ENCODE measurements around the gene OR10G3. TPM values are rescaled to one million over a fixed set of nuclear protein-coding genes. Genes with fewer than 3 reads are reported as not detected.

Gene OR10G3
- total and polyA plus RNA-seq, 2 of the 13 experiments (the other 11 are each of a cell fraction or from before 2014, with no cell fraction given) = not detected

GRCh38 chr14:21525962-21526671 lies 53.8 kb downstream of the OR10G3 start, which contains the start of gene SALL2 (continued):
- TF ChIP-seq TEF (CRISPR knock-in tag; IDR thresholded peaks at IDR 0.05) = no peak
- TF ChIP-seq FOXA1 (IDR thresholded peaks at IDR 0.05) = no peak
- TF ChIP-seq FOXA1 (CRISPR knock-in tag; IDR thresholded peaks at IDR 0.05) = no peak
- TF ChIP-seq PRPF4 (IDR thresholded peaks at IDR 0.05; ENCODE audit: low read depth, low read length, poor library complexity, severe bottlenecking) = peak; percentile 97
- no peak for TF ChIP-seq CCAR2 (optimal IDR thresholded peaks at IDR 0.05; ENCODE audit: low read depth, low read length)
- peak; percentile 58; the same call in 1 of the 2 replicates for TF ChIP-seq ZNF292 (CRISPR knock-in tag; IDR thresholded peaks at IDR 0.05; ENCODE audit: borderline replicate concordance, low read depth)
- no peak for TF ChIP-seq ZNF143 (CRISPR knock-in tag; IDR thresholded peaks at IDR 0.05)
- peak; percentile 16; the same call in 1 of the 2 replicates for TF ChIP-seq ZNF274 (CRISPR knock-in tag; IDR thresholded peaks at IDR 0.05)
- TF ChIP-seq HNRNPLL (IDR thresholded peaks at IDR 0.05; ENCODE audit: low read depth, low read length, poor library complexity, severe bottlenecking) = peak; percentile 54
- TF ChIP-seq TARDBP (CRISPR knock-in tag; IDR thresholded peaks at IDR 0.05) = no peak
- TF ChIP-seq ZNF672 (CRISPR knock-in tag; IDR thresholded peaks at IDR 0.05) = no peak
- TF ChIP-seq KDM1A (CRISPR knock-in tag; IDR thresholded peaks at IDR 0.05) = no peak
- TF ChIP-seq ZNF253 (CRISPR knock-in tag; IDR thresholded peaks at IDR 0.05; ENCODE audit: borderline replicate concordance) = no peak
- TF ChIP-seq MAX (IDR thresholded peaks at IDR 0.05) = peak; percentile 61; the same call in 1 of the 2 replicates
- TF ChIP-seq KMT2B (CRISPR knock-in tag; IDR thresholded peaks at IDR 0.05) = no peak
- no peak for TF ChIP-seq USF2 (IDR thresholded peaks at IDR 0.05; ENCODE audit: low read depth, low read length)
- TF ChIP-seq USF2 (CRISPR knock-in tag; IDR thresholded peaks at IDR 0.05; ENCODE audit: borderline replicate concordance) = no peak
- TF ChIP-seq CENPX (CRISPR knock-in tag; IDR thresholded peaks at IDR 0.05) = no peak
- TF ChIP-seq GTF3A (CRISPR knock-in tag; conservative IDR thresholded peaks at IDR 0.05) = no peak
- no peak for TF ChIP-seq SMARCC2 (IDR thresholded peaks at IDR 0.05)
- no peak for TF ChIP-seq ZNF335 (CRISPR knock-in tag; IDR thresholded peaks at IDR 0.05)
- TF ChIP-seq KDM5A (IDR thresholded peaks at IDR 0.05; ENCODE audit: borderline replicate concordance, low read length) = no peak
- peak; percentile 82 for TF ChIP-seq HNRNPK (IDR thresholded peaks at IDR 0.05; ENCODE audit: low read depth, low read length, poor library complexity, severe bottlenecking)
- TF ChIP-seq DNMT1 (CRISPR knock-in tag; IDR thresholded peaks at IDR 0.05) = no peak
- no peak for TF ChIP-seq ZNF580 (CRISPR knock-in tag; IDR thresholded peaks at IDR 0.05; ENCODE audit: borderline replicate concordance, low read depth)
- no peak for TF ChIP-seq ZNF776 (CRISPR knock-in tag; IDR thresholded peaks at IDR 0.05)
- no peak for TF ChIP-seq PLSCR1 (CRISPR knock-in tag; IDR thresholded peaks at IDR 0.05; ENCODE audit: borderline replicate concordance)

Data from HepG2 (cell line).